Renal cortex interstitium (tissue), 11 donors: ENCODE data around the gene CACNA1C. TPM values are rescaled to one million over a fixed set of nuclear protein-coding genes. Genes with fewer than 3 reads are reported as not detected.

Source experiments
- DNase-seq, 11 donors: peaks; one replicate each; pipeline ENCODE4 v3.0.0-alpha.2; 2013; ENCODE audit warnings: low read depth in 9 of 11, low spot score in 4 of 11; ENCODE audit errors: extremely low read depth in 1 of 11
- polyA plus RNA-seq, 3 donors: library from polyadenylated mRNA; unstranded; fragments of 120-200 nt; gene quantifications; one replicate each; pipeline ENCODE4 v1.2.1, GENCODE V29; 2013; ENCODE audit not compliant: insufficient read length in 3 of 3

CACNA1C gene
- polyA plus RNA-seq, 3 donors: 7.2 to 13.1 (median 7.8) TPM

GRCh38 chr12:2061402-2061801 lies 8.6 kb downstream of the CACNA1C start:
- no peak for DNase-seq

- no peak for DNase-seq
Measured at GRCh38 chr12:2064071-2064507, 11.3 kb downstream of the CACNA1C start.

- DNase-seq: no peak
Measured at GRCh38 chr12:2068653-2069052, 15.9 kb downstream of the CACNA1C start.

- DNase-seq: no peak
Measured at GRCh38 chr12:2070440-2071045, 17.8 kb downstream of the CACNA1C start.

GRCh38 chr12:2074792-2075191 lies 22.0 kb downstream of the CACNA1C start:
- DNase-seq: no peak

- no peak for DNase-seq
Measured at GRCh38 chr12:2075508-2076195, 22.9 kb downstream of the CACNA1C start.

- DNase-seq: no peak
Measured at GRCh38 chr12:2076196-2076570, 23.4 kb downstream of the CACNA1C start.

GRCh38 chr12:2076728-2077127 lies 23.9 kb downstream of the CACNA1C start:
- no peak for DNase-seq

- no peak for DNase-seq
Measured at GRCh38 chr12:2080604-2081003, 27.8 kb downstream of the CACNA1C start.

GRCh38 chr12:2082321-2082720 lies 29.5 kb downstream of the CACNA1C start:
- no peak for DNase-seq

- no peak for DNase-seq
Measured at GRCh38 chr12:2083008-2083407, 30.2 kb downstream of the CACNA1C start.

- no peak for DNase-seq
Measured at GRCh38 chr12:2083561-2083960, 30.8 kb downstream of the CACNA1C start.

GRCh38 chr12:2084553-2085296 lies 31.9 kb downstream of the CACNA1C start:
- DNase-seq: no peak

- no peak for DNase-seq
Measured at GRCh38 chr12:2092354-2092753, 39.6 kb downstream of the CACNA1C start.

GRCh38 chr12:2092890-2093289 lies 40.1 kb downstream of the CACNA1C start:
- DNase-seq: no peak

GRCh38 chr12:2094597-2094996 lies 41.8 kb downstream of the CACNA1C start:
- DNase-seq: no peak

GRCh38 chr12:2095878-2096277 lies 43.1 kb downstream of the CACNA1C start:
- DNase-seq: no peak

GRCh38 chr12:2097617-2098016 lies 44.8 kb downstream of the CACNA1C start:
- DNase-seq: no peak

GRCh38 chr12:2098852-2099251 lies 46.1 kb downstream of the CACNA1C start:
- DNase-seq: no peak

- DNase-seq: no peak
Measured at GRCh38 chr12:2099595-2099994, 46.8 kb downstream of the CACNA1C start.
